ENCODE data around the gene ANGPTL5.

- TF ChIP-seq CTCF (conservative IDR thresholded peaks at IDR 0.05; ENCODE audit: low read length), result no peak
- no peak for TF ChIP-seq EZH2phosphoT487 (IDR thresholded peaks at IDR 0.05; ENCODE audit: borderline replicate concordance, low read depth, low read length)
Measured at GRCh38 chr11:101909087-101909486, 7.2 kb downstream of the ANGPTL5 start.

Data from OCI-LY7 (cell line).